HEK293 (cell line): ENCODE data around the gene ATP2B3.
A peak's percentile ranks its signal among the peaks of the same experiment; 100 is the strongest.

ENCODE experiments used
- CTCF ChIA-PET: fragments of 350-600 bp; formaldehyde crosslinking; extraction: SDS; loops from one replicate; lab custom pipeline; 2021; ENCODE audit warnings: antibody characterized with exemption; lab: Yijun Ruan, JAX
- POLR2A ChIA-PET: fragments of 300-600 bp; formaldehyde crosslinking; extraction: SDS; loops from one replicate; lab custom pipeline; 2020; ENCODE audit warnings: antibody characterized with exemption, inconsistent platforms; lab: Yijun Ruan, JAX
- H3K27ac ChIP-seq: fragments of 200-500 bp; sonication (Bioruptor generic); 2 replicates; pipeline ENCODE4 v1.5.1; 2014; ENCODE audit warnings: low read depth, low read length, control low read depth, inconsistent platforms; ENCODE audit errors: extremely low read depth
- H3K36me3 ChIP-seq, 2 experiments: fragments of 200-500 bp in 1 of 2; sonication (Bioruptor generic) in 1 of 2; 1 replicate in 1 of 2; 2 replicates in 1 of 2; pipeline ENCODE4 v1.5.1; 2014 to 2017; ENCODE audit warnings: inconsistent platforms in 2 of 2, low read length in 2 of 2; ENCODE audit not compliant: control insufficient read depth in 2 of 2, insufficient read depth in 1 of 2
- H3K4me1 ChIP-seq: fragments of 200-500 bp; sonication (Bioruptor generic); 2 replicates; pipeline ENCODE4 v1.5.1; 2014; ENCODE audit warnings: mild to moderate bottlenecking, low read length, inconsistent platforms; ENCODE audit not compliant: control insufficient read depth, insufficient read depth
- H3K4me3 ChIP-seq: 2 replicates; pipeline ENCODE4 v1.5.1; 2011; ENCODE audit warnings: low read depth, mild to moderate bottlenecking, control low read depth, low read length, moderate library complexity
- H3K9me3 ChIP-seq: fragments of 200-500 bp; sonication (Bioruptor generic); 2 replicates; pipeline ENCODE4 v1.5.1; 2014; ENCODE audit warnings: low read depth, low read length, inconsistent platforms; ENCODE audit not compliant: control insufficient read depth, insufficient read depth
- EGR2 ChIP-seq: fragments of 450-650 bp; formaldehyde crosslinking; IDR thresholded peaks from 2 replicates; pipeline ENCODE4 v1.5.1; 2016; ENCODE audit warnings: low read depth, missing biosample characterization, missing genetic modification characterization
- GLIS1 ChIP-seq: fragments of 450-650 bp; formaldehyde crosslinking; IDR thresholded peaks from 2 replicates; pipeline ENCODE4 v1.5.1; 2016; ENCODE audit warnings: missing biosample characterization, missing genetic modification characterization
- GLIS2 ChIP-seq: fragments of 450-650 bp; formaldehyde crosslinking; IDR thresholded peaks from 2 replicates; pipeline ENCODE4 v1.5.1; 2016; ENCODE audit warnings: missing biosample characterization, missing genetic modification characterization
- HIC1 ChIP-seq: fragments of 450-650 bp; formaldehyde crosslinking; IDR thresholded peaks from 2 replicates; pipeline ENCODE4 v1.5.1; 2016; ENCODE audit warnings: missing biosample characterization, missing genetic modification characterization
- KLF1 ChIP-seq: fragments of 450-650 bp; formaldehyde crosslinking; IDR thresholded peaks from 2 replicates; pipeline ENCODE4 v1.5.1; 2016; ENCODE audit warnings: missing biosample characterization, missing genetic modification characterization
- KLF10 ChIP-seq: fragments of 450-650 bp; IDR thresholded peaks from 2 replicates; pipeline ENCODE4 v1.5.1; 2018; ENCODE audit warnings: missing biosample characterization, mild to moderate bottlenecking, missing genetic modification characterization
- KLF17 ChIP-seq: fragments of 450-650 bp; formaldehyde crosslinking; IDR thresholded peaks from 2 replicates; pipeline ENCODE4 v1.5.1; 2016; ENCODE audit warnings: missing biosample characterization, missing genetic modification characterization
- KLF9 ChIP-seq: fragments of 450-650 bp; formaldehyde crosslinking; IDR thresholded peaks from 2 replicates; pipeline ENCODE4 v1.5.1; 2016; ENCODE audit warnings: missing biosample characterization, missing genetic modification characterization, low read depth
- SP3 ChIP-seq: fragments of 450-650 bp; formaldehyde crosslinking; IDR thresholded peaks from 2 replicates; pipeline ENCODE4 v1.5.1; 2016; ENCODE audit warnings: missing biosample characterization, missing genetic modification characterization
- TRIM28 ChIP-seq: IDR thresholded peaks from 2 replicates; pipeline ENCODE4 v1.6.1; 2011; ENCODE audit warnings: low read length, control low read depth, borderline replicate concordance
- ZBTB20 ChIP-seq: fragments of 450-650 bp; formaldehyde crosslinking; IDR thresholded peaks from 2 replicates; pipeline ENCODE4 v1.5.1; 2016; ENCODE audit warnings: missing biosample characterization, missing genetic modification characterization
- ZEB2 ChIP-seq: fragments of 450-650 bp; formaldehyde crosslinking; IDR thresholded peaks from 2 replicates; pipeline ENCODE4 v1.5.1; 2016; ENCODE audit warnings: missing biosample characterization, missing genetic modification characterization
- ZIC2 ChIP-seq: fragments of 450-650 bp; formaldehyde crosslinking; IDR thresholded peaks from 2 replicates; pipeline ENCODE4 v1.5.1; 2016; ENCODE audit warnings: missing biosample characterization, missing genetic modification characterization
- ZNF121 ChIP-seq: fragments of 450-650 bp; formaldehyde crosslinking; IDR thresholded peaks from 2 replicates; pipeline ENCODE4 v1.5.1; 2016; ENCODE audit warnings: missing biosample characterization, missing genetic modification characterization
- ZNF155 ChIP-seq: fragments of 450-650 bp; formaldehyde crosslinking; IDR thresholded peaks from 2 replicates; pipeline ENCODE4 v1.5.1; 2016; ENCODE audit warnings: missing biosample characterization, missing genetic modification characterization
- ZNF16 ChIP-seq: fragments of 450-650 bp; formaldehyde crosslinking; IDR thresholded peaks from 2 replicates; pipeline ENCODE4 v1.5.1; 2016; ENCODE audit warnings: low read depth, missing biosample characterization, missing genetic modification characterization
- ZNF175 ChIP-seq: fragments of 450-650 bp; formaldehyde crosslinking; IDR thresholded peaks from 2 replicates; pipeline ENCODE4 v1.5.1; 2016; ENCODE audit warnings: missing biosample characterization, missing genetic modification characterization
- ZNF214 ChIP-seq: fragments of 450-650 bp; formaldehyde crosslinking; IDR thresholded peaks from 2 replicates; pipeline ENCODE4 v1.5.1; 2017; ENCODE audit warnings: missing biosample characterization, mild to moderate bottlenecking, missing genetic modification characterization, borderline replicate concordance
- ZNF223 ChIP-seq: fragments of 450-650 bp; formaldehyde crosslinking; IDR thresholded peaks from 2 replicates; pipeline ENCODE4 v1.5.1; 2016; ENCODE audit warnings: missing biosample characterization, missing genetic modification characterization
- ZNF335 ChIP-seq: fragments of 450-650 bp; formaldehyde crosslinking; conservative IDR thresholded peaks from 2 replicates; pipeline ENCODE4 v1.5.1; 2016; ENCODE audit warnings: missing biosample characterization, missing genetic modification characterization
- ZNF394 ChIP-seq: fragments of 450-650 bp; formaldehyde crosslinking; IDR thresholded peaks from 2 replicates; pipeline ENCODE4 v1.5.1; 2016; ENCODE audit warnings: missing biosample characterization, missing genetic modification characterization, mild to moderate bottlenecking, moderate library complexity, borderline replicate concordance
- ZNF423 ChIP-seq: fragments of 450-650 bp; formaldehyde crosslinking; IDR thresholded peaks from 2 replicates; pipeline ENCODE4 v1.5.1; 2016; ENCODE audit warnings: missing biosample characterization, missing genetic modification characterization
- ZNF426 ChIP-seq: fragments of 450-650 bp; formaldehyde crosslinking; IDR thresholded peaks from 2 replicates; pipeline ENCODE4 v1.5.1; 2017; ENCODE audit warnings: missing biosample characterization, missing genetic modification characterization, mild to moderate bottlenecking, inconsistent platforms, moderate library complexity
- ZNF654 ChIP-seq: fragments of 450-650 bp; formaldehyde crosslinking; IDR thresholded peaks from 2 replicates; pipeline ENCODE4 v1.5.1; 2016; ENCODE audit warnings: low read depth, missing biosample characterization, missing genetic modification characterization
- ZNF76 ChIP-seq: fragments of 450-650 bp; formaldehyde crosslinking; IDR thresholded peaks from 2 replicates; pipeline ENCODE4; 2016; ENCODE audit warnings: low read depth, missing biosample characterization, missing genetic modification characterization, borderline replicate concordance
- ZXDB ChIP-seq: fragments of 450-650 bp; formaldehyde crosslinking; IDR thresholded peaks from 2 replicates; pipeline ENCODE4 v1.5.1; 2016; ENCODE audit warnings: missing biosample characterization, missing genetic modification characterization
- TF ChIP-seq, protein P1 (sequence below): sonication (generic); formaldehyde crosslinking; IDR thresholded peaks from 2 replicates; pipeline ENCODE4 v1.8.1; 2022; ENCODE audit warnings: mild to moderate bottlenecking, moderate library complexity, missing genetic modification reagents
- TF ChIP-seq, protein P2 (sequence below): fragments of 450-650 bp; formaldehyde crosslinking; IDR thresholded peaks from 2 replicates; pipeline ENCODE4 v1.5.1; 2016; ENCODE audit warnings: missing biosample characterization, missing genetic modification characterization
- TF ChIP-seq, protein P3 (sequence below): fragments of 450-650 bp; formaldehyde crosslinking; IDR thresholded peaks from 2 replicates; pipeline ENCODE4 v1.5.1; 2017; ENCODE audit warnings: missing biosample characterization, missing genetic modification characterization

The ATP2B3 gene

GRCh38 chrX:153470411-153471363 is 46.8 kb upstream of the ATP2B3 start, which contains the start of gene HAUS7:
TSS of gene HAUS7 (minus strand) at chrX:153470576. CDS start at chrX:153470557, 19 bp downstream.
- peaks cover 0 to 21% of the 10 kb centered on the region in 2 experiments; a peak in 1 of 3 replicates for H3K36me3 ChIP-seq
- H3K9me3 ChIP-seq = no peaks in the 10 kb centered on the region
- ChIA-PET CTCF (interaction anchor here (0.6 to 8.6 kb wide), 18 partner anchors 10 to 529 kb away, joined by 3 to 89 read pairs (median 4); no protein-coding TSS in a partner anchor), POLR2A (interaction anchor here (0.6 to 1.8 kb wide), 4 partner anchors 21 to 458 kb away, joined by 3 to 7 read pairs (median 5); no protein-coding TSS in a partner anchor)
- H3K27ac ChIP-seq = peak within 1 kb of the TSS; percentile 55; the same call in 1 of the 2 replicates
- no peaks in the 10 kb centered on the region for H3K4me1 ChIP-seq
- peak within 1 kb of the TSS; percentile 67 for H3K4me3 ChIP-seq
- peak; percentile 29; the same call in 1 of the 2 replicates for TF ChIP-seq GLIS1 (tag by site-specific recombination)
- TF ChIP-seq, protein P1, sequence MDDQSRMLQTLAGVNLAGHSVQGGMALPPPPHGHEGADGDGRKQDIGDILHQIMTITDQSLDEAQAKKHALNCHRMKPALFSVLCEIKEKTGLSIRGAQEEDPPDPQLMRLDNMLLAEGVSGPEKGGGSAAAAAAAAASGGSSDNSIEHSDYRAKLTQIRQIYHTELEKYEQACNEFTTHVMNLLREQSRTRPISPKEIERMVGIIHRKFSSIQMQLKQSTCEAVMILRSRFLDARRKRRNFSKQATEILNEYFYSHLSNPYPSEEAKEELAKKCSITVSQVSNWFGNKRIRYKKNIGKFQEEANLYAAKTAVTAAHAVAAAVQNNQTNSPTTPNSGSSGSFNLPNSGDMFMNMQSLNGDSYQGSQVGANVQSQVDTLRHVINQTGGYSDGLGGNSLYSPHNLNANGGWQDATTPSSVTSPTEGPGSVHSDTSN (CRISPR knock-in tag) = peak; percentile 80; the same call in 1 of the 2 replicates
- no peak for TF ChIP-seq ZNF121
- no peak for TF ChIP-seq ZNF155 (tag by site-specific recombination)
- TF ChIP-seq EGR2 = peak; percentile 38; the same call in 1 of the 2 replicates
- TF ChIP-seq ZNF423 (tag by site-specific recombination) = peak; percentile 57; the same call in 1 of the 2 replicates
- TF ChIP-seq ZNF394 = 0 out of 2 replicates have a peak, but pooled peaks have one; percentile 25
- TF ChIP-seq KLF10 = peak; percentile 41
- TF ChIP-seq ZIC2 = peak; percentile 4; the same call in 1 of the 2 replicates
- peak; percentile 51 for TF ChIP-seq ZNF654 (tag by site-specific recombination)
- TF ChIP-seq ZXDB (tag by site-specific recombination) = no peak; the same call in none of the 2 replicates
- no peak for TF ChIP-seq TRIM28
- no peak for TF ChIP-seq ZNF175
- no peak for TF ChIP-seq KLF17 (tag by site-specific recombination)
- TF ChIP-seq, protein P2, sequence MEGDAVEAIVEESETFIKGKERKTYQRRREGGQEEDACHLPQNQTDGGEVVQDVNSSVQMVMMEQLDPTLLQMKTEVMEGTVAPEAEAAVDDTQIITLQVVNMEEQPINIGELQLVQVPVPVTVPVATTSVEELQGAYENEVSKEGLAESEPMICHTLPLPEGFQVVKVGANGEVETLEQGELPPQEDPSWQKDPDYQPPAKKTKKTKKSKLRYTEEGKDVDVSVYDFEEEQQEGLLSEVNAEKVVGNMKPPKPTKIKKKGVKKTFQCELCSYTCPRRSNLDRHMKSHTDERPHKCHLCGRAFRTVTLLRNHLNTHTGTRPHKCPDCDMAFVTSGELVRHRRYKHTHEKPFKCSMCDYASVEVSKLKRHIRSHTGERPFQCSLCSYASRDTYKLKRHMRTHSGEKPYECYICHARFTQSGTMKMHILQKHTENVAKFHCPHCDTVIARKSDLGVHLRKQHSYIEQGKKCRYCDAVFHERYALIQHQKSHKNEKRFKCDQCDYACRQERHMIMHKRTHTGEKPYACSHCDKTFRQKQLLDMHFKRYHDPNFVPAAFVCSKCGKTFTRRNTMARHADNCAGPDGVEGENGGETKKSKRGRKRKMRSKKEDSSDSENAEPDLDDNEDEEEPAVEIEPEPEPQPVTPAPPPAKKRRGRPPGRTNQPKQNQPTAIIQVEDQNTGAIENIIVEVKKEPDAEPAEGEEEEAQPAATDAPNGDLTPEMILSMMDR (tag by site-specific recombination) = peak; percentile 97
- TF ChIP-seq ZNF76 = 0 out of 2 replicates have a peak, but pooled peaks have one; percentile 21
- TF ChIP-seq, protein P3, sequence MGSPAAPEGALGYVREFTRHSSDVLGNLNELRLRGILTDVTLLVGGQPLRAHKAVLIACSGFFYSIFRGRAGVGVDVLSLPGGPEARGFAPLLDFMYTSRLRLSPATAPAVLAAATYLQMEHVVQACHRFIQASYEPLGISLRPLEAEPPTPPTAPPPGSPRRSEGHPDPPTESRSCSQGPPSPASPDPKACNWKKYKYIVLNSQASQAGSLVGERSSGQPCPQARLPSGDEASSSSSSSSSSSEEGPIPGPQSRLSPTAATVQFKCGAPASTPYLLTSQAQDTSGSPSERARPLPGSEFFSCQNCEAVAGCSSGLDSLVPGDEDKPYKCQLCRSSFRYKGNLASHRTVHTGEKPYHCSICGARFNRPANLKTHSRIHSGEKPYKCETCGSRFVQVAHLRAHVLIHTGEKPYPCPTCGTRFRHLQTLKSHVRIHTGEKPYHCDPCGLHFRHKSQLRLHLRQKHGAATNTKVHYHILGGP (tag by site-specific recombination) = no peak
- TF ChIP-seq KLF9 (tag by site-specific recombination) = peak; percentile 21; the same call in 1 of the 2 replicates
- TF ChIP-seq ZNF223 = peak; percentile 50; the same call in 1 of the 2 replicates
- no peak for TF ChIP-seq ZNF16
- TF ChIP-seq ZNF335 (tag by site-specific recombination) = peak; percentile 75
- TF ChIP-seq KLF1 (tag by site-specific recombination) = peak; percentile 8; the same call in 1 of the 2 replicates
- TF ChIP-seq ZNF214 (tag by site-specific recombination) = no peak
- no peak; the same call in 1 of the 2 replicates for TF ChIP-seq ZBTB20 (tag by site-specific recombination)
- TF ChIP-seq SP3 = peak; percentile 83
- TF ChIP-seq ZNF426 = no peak
- peak; percentile 87; the same call in 1 of the 2 replicates for TF ChIP-seq GLIS2
- TF ChIP-seq HIC1 (tag by site-specific recombination) = 0 out of 2 replicates have a peak, but pooled peaks have one; percentile 25
- TF ChIP-seq ZEB2 = peak; percentile 37; the same call in 1 of the 2 replicates
